Measurements from ENCODE around the gene DTWD2.

The DTWD2 gene

GRCh38 chr5:118946138-118946800 lies 42.1 kb downstream of the DTWD2 start:
- Histone ChIP-seq H3K9me3 (ENCODE audit: insufficient read depth, low read length) (no peaks in the 10 kb centered on the region), H3K79me2 (ENCODE audit: insufficient read depth, low read length) (no peaks in the 10 kb centered on the region), H3K4me3 (ENCODE audit: insufficient read depth, low read length, poor library complexity, severe bottlenecking) (no peak overlapping the region), H3K9me2 (replicated peaks; ENCODE audit: insufficient read depth, low read length) (no peaks in the 10 kb centered on the region), H3K4me2 (ENCODE audit: low read depth, low read length, poor library complexity, severe bottlenecking) (no peak overlapping the region), H3F3A (ENCODE audit: insufficient read depth) (no peaks in the 10 kb centered on the region), H3K27ac (ENCODE audit: low read depth, low read length) (no peak overlapping the region), H2AFZ (ENCODE audit: low read depth, low read length, severe bottlenecking) (no peak overlapping the region), H3K36me3 (ENCODE audit: low read length) (0 out of 2 replicates have a peak, but pooled peaks cover 3% of the 10 kb centered on the region), H4K20me1 (ENCODE audit: low read depth, low read length) (no peaks in the 10 kb centered on the region), H3K9ac (ENCODE audit: low read length) (no peak overlapping the region), H3K27me3 (ENCODE audit: low read length) (no peaks in the 10 kb centered on the region)
- TF ChIP-seq EZH2phosphoT487 (conservative IDR thresholded peaks at IDR 0.05; ENCODE audit: low read length), result no peak
- no peak for TF ChIP-seq CTCF (IDR thresholded peaks at IDR 0.05; ENCODE audit: insufficient read depth, low read length, poor library complexity, severe bottlenecking)

DNA sequence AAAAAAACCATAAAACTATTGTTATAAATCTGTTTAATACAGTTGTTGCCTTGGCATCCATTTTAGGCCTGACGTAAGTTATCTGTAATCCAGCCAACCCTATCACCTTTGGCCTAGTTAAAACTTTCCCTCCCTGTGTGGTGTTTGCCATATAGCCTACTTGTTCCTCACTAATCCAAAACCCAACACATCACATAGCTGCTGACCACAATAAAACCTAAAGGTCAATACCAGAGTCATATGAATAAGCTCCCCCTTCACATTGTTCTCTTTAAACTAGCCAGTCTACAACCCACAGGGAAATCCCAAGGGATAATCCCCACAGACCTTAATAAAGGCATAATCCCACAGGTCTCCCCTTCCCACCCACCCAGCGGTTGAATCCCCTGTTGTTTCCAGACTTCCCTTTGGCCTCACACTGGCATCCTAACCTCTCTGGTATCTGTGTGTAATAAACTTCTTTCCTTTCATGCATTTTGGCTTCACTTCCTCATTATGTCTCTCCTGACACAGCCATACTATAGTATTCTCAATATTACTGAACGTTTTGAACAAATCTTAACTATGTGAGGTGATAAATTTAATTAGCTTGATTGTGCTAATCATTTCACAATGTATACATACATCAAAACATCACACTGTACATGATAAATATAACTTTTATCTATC lies 50.8 kb downstream of the DTWD2 start:
- H3K4me3 ChIP-seq (ENCODE audit: insufficient read depth, low read length, poor library complexity, severe bottlenecking), result no peak overlapping the region
- H4K20me1 ChIP-seq (ENCODE audit: low read depth, low read length), result no peaks in the 10 kb centered on the region
- no peaks in the 10 kb centered on the region for H3K9me2 ChIP-seq (replicated peaks; ENCODE audit: insufficient read depth, low read length)
- no peaks in the 10 kb centered on the region for H3K36me3 ChIP-seq (ENCODE audit: low read length)
- H3K9ac ChIP-seq (ENCODE audit: low read length), result no peak overlapping the region
- TF ChIP-seq CTCF (IDR thresholded peaks at IDR 0.05; ENCODE audit: insufficient read depth, low read length, poor library complexity, severe bottlenecking) (no peak), EZH2phosphoT487 (conservative IDR thresholded peaks at IDR 0.05; ENCODE audit: low read length) (no peak)
- no peaks in the 10 kb centered on the region for H3K9me3 ChIP-seq (ENCODE audit: insufficient read depth, low read length)
- no peaks in the 10 kb centered on the region for H3K79me2 ChIP-seq (ENCODE audit: insufficient read depth, low read length)
- H3K4me2 ChIP-seq (ENCODE audit: low read depth, low read length, poor library complexity, severe bottlenecking), result no peak overlapping the region
- H3K27me3 ChIP-seq (ENCODE audit: low read length), result no peaks in the 10 kb centered on the region
- no peak overlapping the region for H2AFZ ChIP-seq (ENCODE audit: low read depth, low read length, severe bottlenecking)
- H3K27ac ChIP-seq (ENCODE audit: low read depth, low read length), result no peak overlapping the region
- no peaks in the 10 kb centered on the region for H3F3A ChIP-seq (ENCODE audit: insufficient read depth)

DNA sequence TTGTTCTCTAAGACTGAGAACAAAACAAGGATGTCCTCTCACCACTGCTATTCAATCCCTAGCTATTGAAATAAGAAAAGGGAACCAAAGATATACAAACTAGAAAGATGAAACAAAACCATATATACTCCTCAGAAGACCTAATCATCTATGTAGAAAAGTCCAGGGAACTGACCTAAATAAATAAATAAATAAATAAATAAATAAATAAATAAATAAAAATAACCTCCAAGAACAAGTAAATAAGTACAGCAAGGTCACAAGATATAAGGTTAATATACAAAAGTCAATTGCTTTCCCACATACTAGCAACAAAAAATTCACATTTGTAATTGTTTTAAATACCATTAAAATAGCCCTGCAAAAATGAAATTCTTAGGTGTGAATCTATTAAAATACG lies 54.6 kb downstream of the DTWD2 start:
- Histone ChIP-seq H3K9me2 (replicated peaks; ENCODE audit: insufficient read depth, low read length) (no peaks in the 10 kb centered on the region), H3K27ac (ENCODE audit: low read depth, low read length) (no peak overlapping the region), H3K79me2 (ENCODE audit: insufficient read depth, low read length) (no peaks in the 10 kb centered on the region), H3K4me2 (ENCODE audit: low read depth, low read length, poor library complexity, severe bottlenecking) (no peak overlapping the region), H2AFZ (ENCODE audit: low read depth, low read length, severe bottlenecking) (no peak overlapping the region), H3K36me3 (ENCODE audit: low read length) (no peaks in the 10 kb centered on the region), H3F3A (ENCODE audit: insufficient read depth) (no peaks in the 10 kb centered on the region), H3K9ac (ENCODE audit: low read length) (no peak overlapping the region), H3K27me3 (ENCODE audit: low read length) (no peaks in the 10 kb centered on the region), H3K4me3 (ENCODE audit: insufficient read depth, low read length, poor library complexity, severe bottlenecking) (no peak overlapping the region), H3K9me3 (ENCODE audit: insufficient read depth, low read length) (no peaks in the 10 kb centered on the region), H4K20me1 (ENCODE audit: low read depth, low read length) (no peaks in the 10 kb centered on the region)
- TF ChIP-seq CTCF (IDR thresholded peaks at IDR 0.05; ENCODE audit: insufficient read depth, low read length, poor library complexity, severe bottlenecking), result no peak

Measured in SU-DHL-6 (cell line).